Activated CD8-positive, alpha-beta memory T cell treated with anti-CD3 and anti-CD28 coated beads, Interleukin-2, amount 10 ng/mL, durations not matched to agents 7 days and 5 days (primary cell): ENCODE data around the gene MAP6. TPM values are rescaled to one million over a fixed set of nuclear protein-coding genes. Genes with fewer than 3 reads are reported as not detected.
A peak's percentile ranks its signal among the peaks of the same experiment; 100 is the strongest.
"Not testable (repeated sequence)": the region's sequence is repeated elsewhere in the genome, so short reads cannot be mapped to it uniquely, and the experiment has no call there.

Experiments used
- ATAC-seq: fragments of 150-1000 bp; cut with Tn5 transposase; one replicate; pipeline ENCODE4 v1.10.0; 2021; ENCODE audit warnings: moderate library complexity
- CTCF ChIA-PET: fragments of 350-600 bp; sonication (Branson Sonifier 250); formaldehyde crosslinking; loops from one replicate; lab custom pipeline; 2021; ENCODE audit warnings: antibody characterized with exemption; lab: Charles Lee
- DNase-seq: peaks from one replicate; pipeline ENCODE4 v3.0.0-alpha.2; 2020
- H3K27ac Mint-ChIP-seq: one replicate; pipeline ENCODE4 v1.8.0; 2021; ENCODE audit warnings: mild to moderate bottlenecking, mixed read lengths
- H3K27me3 Mint-ChIP-seq: one replicate; pipeline ENCODE4 v1.8.0; 2021; ENCODE audit warnings: mixed read lengths
- H3K36me3 Mint-ChIP-seq: one replicate; pipeline ENCODE4 v1.8.0; 2021; ENCODE audit warnings: mild to moderate bottlenecking, mixed read lengths
- H3K4me1 Mint-ChIP-seq: one replicate; pipeline ENCODE4 v1.8.0; 2021; ENCODE audit warnings: mixed read lengths
- H3K4me3 Mint-ChIP-seq: one replicate; pipeline ENCODE4 v1.8.0; 2021; ENCODE audit warnings: mild to moderate bottlenecking, moderate library complexity, mixed read lengths
- H3K9me3 Mint-ChIP-seq: one replicate; pipeline ENCODE4 v1.8.0; 2022; ENCODE audit warnings: low read depth, mixed read lengths
- total RNA-seq, 2 experiments: library from RNA; stranded (reverse); gene quantifications; one replicate each; pipeline ENCODE4 v1.2.3, GENCODE V29; 2021

The MAP6 gene
- total RNA-seq, 2 experiments from 2014 or later = 0.30 to 0.70 TPM

GRCh38 chr11:75683856-75684255 is 15.0 kb upstream of the MAP6 start:
- H3K4me1 Mint-ChIP-seq, H3K27ac Mint-ChIP-seq, H3K4me3 Mint-ChIP-seq, ATAC-seq, DNase-seq: not testable (repeated sequence)
- CTCF ChIA-PET = interaction anchor here (1.0 kb wide), 1 partner anchor 22 kb away, joined by 5 read pairs; no protein-coding TSS in a partner anchor
- Mint-ChIP-seq H3K36me3 (peaks cover 16% of the 10 kb centered on the region), H3K9me3 (peaks cover 10% of the 10 kb centered on the region), H3K27me3 (peaks cover 72% of the 10 kb centered on the region)

GRCh38 chr11:75679566-75679965 is 10.7 kb upstream of the MAP6 start:
- no peak overlapping the region for H3K27ac Mint-ChIP-seq
- no peak overlapping the region for H3K4me3 Mint-ChIP-seq
- CTCF ChIA-PET = interaction anchor here (1.2 kb wide), 1 partner anchor 27 kb away, joined by 3 read pairs; no protein-coding TSS in a partner anchor
- H3K9me3 Mint-ChIP-seq = no peaks in the 10 kb centered on the region
- peaks cover 2% of the 10 kb centered on the region for H3K4me1 Mint-ChIP-seq
- peaks cover 63% of the 10 kb centered on the region for H3K27me3 Mint-ChIP-seq
- no peaks in the 10 kb centered on the region for H3K36me3 Mint-ChIP-seq
- DNase-seq = no peak
- no peak for ATAC-seq

- H3K9me3 Mint-ChIP-seq = peaks cover 3% of the 10 kb centered on the region
- no peak overlapping the region for H3K27ac Mint-ChIP-seq
- ATAC-seq = no peak
- peaks cover 8% of the 10 kb centered on the region for H3K4me1 Mint-ChIP-seq
- CTCF ChIA-PET = interaction anchor here (1.2 kb wide), 1 partner anchor 27 kb away, joined by 3 read pairs; no protein-coding TSS in a partner anchor
- H3K27me3 Mint-ChIP-seq = peaks cover 55% of the 10 kb centered on the region
- peaks cover 4% of the 10 kb centered on the region for H3K36me3 Mint-ChIP-seq
- no peak for DNase-seq
- H3K4me3 Mint-ChIP-seq = no peak overlapping the region
These were observed 9.9 kb upstream of the MAP6 start for GRCh38 chr11:75678620-75679259.

- no peak overlapping the region for H3K4me3 Mint-ChIP-seq
- peaks cover 14% of the 10 kb centered on the region for H3K4me1 Mint-ChIP-seq
- H3K9me3 Mint-ChIP-seq = peaks cover 3% of the 10 kb centered on the region
- DNase-seq = no peak
- H3K27ac Mint-ChIP-seq = no peak overlapping the region
- CTCF ChIA-PET = no interaction called here
- H3K27me3 Mint-ChIP-seq = peaks cover 47% of the 10 kb centered on the region
- ATAC-seq = no peak
- H3K36me3 Mint-ChIP-seq = peaks cover 4% of the 10 kb centered on the region
These were observed 9.1 kb upstream of the MAP6 start for GRCh38 chr11:75677909-75678308.

GRCh38 chr11:75677275-75677674 is 8.4 kb upstream of the MAP6 start:
- H3K36me3 Mint-ChIP-seq = peaks cover 4% of the 10 kb centered on the region
- no peak overlapping the region for H3K27ac Mint-ChIP-seq
- H3K4me1 Mint-ChIP-seq = peaks cover 17% of the 10 kb centered on the region
- ATAC-seq (no peak), DNase-seq (no peak)
- H3K9me3 Mint-ChIP-seq = peaks cover 3% of the 10 kb centered on the region
- H3K4me3 Mint-ChIP-seq = no peak overlapping the region
- peaks cover 46% of the 10 kb centered on the region for H3K27me3 Mint-ChIP-seq
- CTCF ChIA-PET = no interaction called here

GRCh38 chr11:75673977-75674582 is 5.2 kb upstream of the MAP6 start:
- ATAC-seq (peak; percentile 93), DNase-seq (peak; percentile 76)
- H3K36me3 Mint-ChIP-seq = peaks cover 4% of the 10 kb centered on the region
- H3K9me3 Mint-ChIP-seq = peaks cover 3% of the 10 kb centered on the region
- CTCF ChIA-PET = interaction anchor here (1.0 to 1.3 kb wide), 3 partner anchors 8 to 149 kb away, joined by 3 to 5 read pairs (median 3); partner anchors contain the start of gene GDPD5
- H3K4me1 Mint-ChIP-seq = peaks cover 29% of the 10 kb centered on the region
- H3K4me3 Mint-ChIP-seq = peak overlapping the region; percentile 12
- H3K27me3 Mint-ChIP-seq = peaks cover 64% of the 10 kb centered on the region
- H3K27ac Mint-ChIP-seq = no peak overlapping the region

GRCh38 chr11:75667831-75668450 is 897 bp downstream of the MAP6 start:
- Mint-ChIP-seq H3K27ac (no peak overlapping the region), H3K4me3 (peak overlapping the region; percentile 72), H3K9me3 (no peaks in the 10 kb centered on the region), H3K4me1 (peaks cover 28% of the 10 kb centered on the region), H3K27me3 (peaks cover 82% of the 10 kb centered on the region), H3K36me3 (no peaks in the 10 kb centered on the region)
- DNase-seq (peak; percentile 59), ATAC-seq (peak; percentile 43)
- CTCF ChIA-PET = interaction anchor here (1.4 kb wide), 2 partner anchors 38 kb away, joined by 4 read pairs; no protein-coding TSS in a partner anchor

- Mint-ChIP-seq H3K4me3 (peak overlapping the region; percentile 59), H3K27ac (no peak overlapping the region), H3K27me3 (peaks cover 83% of the 10 kb centered on the region), H3K9me3 (no peaks in the 10 kb centered on the region), H3K4me1 (peaks cover 25% of the 10 kb centered on the region), H3K36me3 (no peaks in the 10 kb centered on the region)
- CTCF ChIA-PET = interaction anchor here (1.4 kb wide), 1 partner anchor 39 kb away, joined by 4 read pairs; no protein-coding TSS in a partner anchor
- no peak for DNase-seq
- ATAC-seq = peak; percentile 29
These were observed 1.5 kb downstream of the MAP6 start for GRCh38 chr11:75667255-75667830.

- CTCF ChIA-PET = interaction anchor here (1.3 kb wide), 1 partner anchor 9 kb away, joined by 3 read pairs; no protein-coding TSS in a partner anchor
- Mint-ChIP-seq H3K4me3 (no peak overlapping the region), H3K27ac (no peak overlapping the region), H3K27me3 (peaks cover 77% of the 10 kb centered on the region), H3K4me1 (peaks cover 25% of the 10 kb centered on the region), H3K9me3 (no peaks in the 10 kb centered on the region), H3K36me3 (no peaks in the 10 kb centered on the region)
- no peak for DNase-seq
- ATAC-seq = no peak
These were observed 2.8 kb downstream of the MAP6 start for GRCh38 chr11:75665990-75666389.

GRCh38 chr11:75665126-75665525 is 3.7 kb downstream of the MAP6 start:
- peaks cover 75% of the 10 kb centered on the region for H3K27me3 Mint-ChIP-seq
- no peaks in the 10 kb centered on the region for H3K9me3 Mint-ChIP-seq
- H3K36me3 Mint-ChIP-seq = no peaks in the 10 kb centered on the region
- CTCF ChIA-PET = interaction anchor here (1.3 kb wide), 2 partner anchors 9 to 41 kb away, joined by 3 read pairs; no protein-coding TSS in a partner anchor
- H3K27ac Mint-ChIP-seq = no peak overlapping the region
- ATAC-seq (no peak), DNase-seq (no peak)
- H3K4me3 Mint-ChIP-seq = no peak overlapping the region
- H3K4me1 Mint-ChIP-seq = peaks cover 21% of the 10 kb centered on the region

- H3K4me1 Mint-ChIP-seq = peaks cover 16% of the 10 kb centered on the region
- ATAC-seq (no peak), DNase-seq (no peak)
- CTCF ChIA-PET = interaction anchor here (1.3 kb wide), 1 partner anchor 42 kb away, joined by 3 read pairs; no protein-coding TSS in a partner anchor
- peaks cover 74% of the 10 kb centered on the region for H3K27me3 Mint-ChIP-seq
- no peaks in the 10 kb centered on the region for H3K9me3 Mint-ChIP-seq
- H3K27ac Mint-ChIP-seq = no peak overlapping the region
- H3K4me3 Mint-ChIP-seq = no peak overlapping the region
- H3K36me3 Mint-ChIP-seq = no peaks in the 10 kb centered on the region
These were observed 4.4 kb downstream of the MAP6 start for GRCh38 chr11:75664389-75664788.

GRCh38 chr11:75663808-75664207 is 5.0 kb downstream of the MAP6 start:
- CTCF ChIA-PET = no interaction called here
- no peak for DNase-seq
- no peak for ATAC-seq
- H3K4me3 Mint-ChIP-seq = no peak overlapping the region
- H3K4me1 Mint-ChIP-seq = peaks cover 10% of the 10 kb centered on the region
- no peaks in the 10 kb centered on the region for H3K36me3 Mint-ChIP-seq
- H3K9me3 Mint-ChIP-seq = no peaks in the 10 kb centered on the region
- H3K27me3 Mint-ChIP-seq = peaks cover 70% of the 10 kb centered on the region
- H3K27ac Mint-ChIP-seq = no peak overlapping the region

GRCh38 chr11:75659836-75660235 is 9.0 kb downstream of the MAP6 start:
- no peak overlapping the region for H3K27ac Mint-ChIP-seq
- ATAC-seq = no peak
- CTCF ChIA-PET = no interaction called here
- H3K4me3 Mint-ChIP-seq = no peak overlapping the region
- peaks cover 58% of the 10 kb centered on the region for H3K27me3 Mint-ChIP-seq
- H3K4me1 Mint-ChIP-seq = peaks cover 16% of the 10 kb centered on the region
- H3K36me3 Mint-ChIP-seq = no peaks in the 10 kb centered on the region
- H3K9me3 Mint-ChIP-seq = no peaks in the 10 kb centered on the region
- DNase-seq = no peak
